Effector CD4-positive, alpha-beta T cell (primary cell): Measurements from ENCODE around the gene TJP2.
"Not testable (repeated sequence)": the region's sequence is repeated elsewhere in the genome, so short reads cannot be mapped to it uniquely, and the experiment has no call there.

Experiments
- DNase-seq: peaks from one replicate; pipeline ENCODE4 v3.0.0-alpha.2; 2020

The TJP2 gene

GRCh38 chr9:69297300-69297980 is 123.4 kb downstream of the TJP2 start:
- no peak for DNase-seq

GRCh38 chr9:69299315-69299714 is 125.2 kb downstream of the TJP2 start:
- no peak for DNase-seq

GRCh38 chr9:69299826-69300225 is 125.7 kb downstream of the TJP2 start:
- no peak for DNase-seq

GRCh38 chr9:69303331-69303730 is 129.3 kb downstream of the TJP2 start:
- DNase-seq: no peak

GRCh38 chr9:69306895-69307445 is 132.9 kb downstream of the TJP2 start:
- not testable (repeated sequence) for DNase-seq

GRCh38 chr9:69307446-69308205 is 133.5 kb downstream of the TJP2 start:
- no peak for DNase-seq

GRCh38 chr9:69308206-69308931 is 134.3 kb downstream of the TJP2 start:
- no peak for DNase-seq

DNA sequence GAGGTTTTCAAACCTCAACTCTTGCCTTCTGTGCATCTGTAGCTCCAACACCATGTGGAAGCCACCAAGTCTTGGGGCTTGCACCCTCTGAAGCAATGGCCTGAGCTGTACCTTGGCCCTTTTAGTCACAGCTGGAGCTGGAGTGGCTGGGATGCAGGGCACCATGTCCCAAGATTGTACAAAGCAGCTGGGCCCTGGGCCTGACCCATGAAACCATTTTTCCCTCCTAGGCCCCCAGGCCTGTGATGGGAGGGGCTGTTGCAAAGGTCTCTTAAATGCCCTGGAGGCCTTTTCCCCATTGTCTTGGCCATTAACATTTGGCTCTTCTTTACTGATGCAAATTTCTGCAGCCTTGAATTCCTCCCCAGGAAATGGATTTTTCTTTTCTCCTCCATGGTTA is 139.1 kb downstream of the TJP2 start:
- no peak for DNase-seq

DNA sequence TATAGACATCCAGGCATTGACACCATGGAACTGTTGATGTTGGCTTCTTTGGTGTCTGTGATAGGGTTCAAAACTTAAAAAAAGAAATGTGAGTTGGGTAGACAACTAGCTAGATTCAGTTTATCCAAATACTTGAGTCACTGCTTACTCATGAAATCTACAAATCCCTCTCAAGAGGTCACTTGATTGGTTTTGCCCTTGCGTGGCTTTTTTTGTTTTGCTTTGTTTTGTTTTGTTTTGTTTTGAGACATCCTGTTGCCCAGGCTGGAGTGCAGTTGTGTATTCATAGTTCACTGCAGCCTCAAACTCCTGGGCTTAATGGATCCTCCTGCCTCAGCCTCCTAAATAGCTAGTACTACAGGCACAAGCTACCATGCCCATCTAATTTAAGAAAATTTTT is 140.5 kb downstream of the TJP2 start:
- no peak for DNase-seq

DNA sequence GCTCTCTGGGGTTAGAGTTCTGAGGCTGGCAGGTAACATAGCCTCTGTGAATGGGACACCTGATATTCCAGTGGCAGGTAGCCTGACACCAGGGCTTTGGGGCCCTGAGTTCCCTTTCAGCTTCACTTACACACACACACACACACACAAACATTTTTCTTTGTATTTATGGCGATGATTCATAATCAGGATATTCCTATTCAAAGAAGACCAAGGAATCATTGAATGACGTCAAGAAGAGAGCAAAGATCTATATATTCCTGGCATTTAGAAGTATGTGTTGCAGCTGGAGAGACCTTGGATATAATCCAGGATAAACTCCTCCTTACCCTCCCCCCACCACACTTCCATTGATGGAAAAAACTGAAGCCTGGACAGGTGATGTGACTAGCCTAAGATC is 143.0 kb downstream of the TJP2 start:
- no peak for DNase-seq

- no peak for DNase-seq
Measured at GRCh38 chr9:69317894-69318293, 143.8 kb downstream of the TJP2 start.

DNA sequence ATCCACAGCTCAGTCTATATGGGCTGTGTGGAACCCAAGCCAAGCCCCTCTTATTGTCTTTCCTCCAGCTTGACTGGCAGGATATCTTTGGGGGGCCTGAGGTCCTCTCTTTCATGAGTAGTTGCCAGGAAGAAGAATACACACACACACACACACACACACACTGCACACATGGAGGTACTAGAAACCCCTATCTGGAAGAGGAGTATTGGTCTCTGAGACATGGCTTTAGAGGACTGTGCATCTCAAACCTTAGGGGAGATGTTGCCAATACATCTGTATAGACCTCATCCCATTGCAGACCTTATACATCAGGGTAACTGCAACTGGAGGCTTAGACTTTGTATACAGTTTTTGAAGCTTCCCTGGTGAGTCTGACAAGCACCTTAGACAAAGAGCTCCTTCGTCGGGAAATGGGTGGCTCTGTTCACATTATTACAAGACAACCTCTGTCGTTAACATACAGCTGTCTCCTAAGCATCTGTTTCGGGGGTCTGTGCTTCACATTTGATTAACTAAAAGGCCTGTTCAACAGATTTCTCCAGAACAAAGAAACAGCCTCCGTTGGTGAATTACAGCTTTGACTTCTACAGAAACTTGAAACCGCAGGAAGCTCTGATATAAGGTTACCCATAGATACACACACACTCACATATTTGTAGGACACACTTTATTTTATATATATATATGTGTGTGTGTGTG is 145.4 kb downstream of the TJP2 start:
- DNase-seq: no peak

DNA sequence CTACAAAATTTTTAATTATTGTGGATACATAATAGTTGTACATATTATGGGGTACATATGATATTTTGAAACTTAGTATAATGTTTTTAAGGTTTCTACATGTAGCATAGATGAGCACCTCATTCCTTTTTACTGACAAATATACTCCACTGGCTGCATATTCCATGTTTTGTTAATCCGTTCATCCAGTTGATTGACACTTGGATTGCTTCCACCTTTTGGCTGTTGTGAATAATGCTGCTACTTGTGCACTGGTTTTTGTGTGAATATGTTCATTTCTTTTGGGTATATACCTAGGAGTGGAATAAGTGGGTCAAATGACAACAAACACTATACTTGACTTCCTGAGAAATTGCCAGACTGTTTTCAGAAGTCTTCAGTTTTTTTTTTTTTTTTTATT is 148.2 kb downstream of the TJP2 start:
- DNase-seq: no peak

DNA sequence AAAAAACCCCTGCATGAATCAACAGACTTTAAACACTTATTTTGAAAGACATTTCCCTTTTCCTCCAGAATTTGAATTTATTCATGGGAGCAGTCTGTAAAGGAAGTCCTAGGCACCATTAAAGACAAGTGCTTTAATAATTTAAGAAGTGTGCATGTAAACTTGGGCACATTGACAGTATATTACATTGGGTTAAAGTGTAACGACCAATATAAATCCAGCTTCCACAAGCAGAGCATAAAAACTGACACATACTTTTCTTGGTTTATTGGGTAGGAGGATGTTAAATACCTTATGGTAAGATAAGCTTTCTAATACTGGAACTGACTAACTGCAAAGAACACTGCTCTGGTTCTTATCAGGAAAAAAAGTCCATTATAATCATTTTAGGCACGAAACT is 149.8 kb downstream of the TJP2 start:
- DNase-seq: no peak
